Stimulated activated CD8-positive, alpha-beta memory T cell treated with anti-CD3 and anti-CD28 coated beads, Interleukin-2, amount 100 ng/mL, for 48 hours (primary cell): ENCODE data around the gene RGSL1.

Experiments used
- DNase-seq, 2 donors: peaks; one replicate each; pipeline ENCODE4 v3.0.0-alpha.2; 2020; ENCODE audit warnings: low read depth in 2 of 2

The RGSL1 gene

GRCh38 chr1:182450087-182450486, at the start of gene RGSL1:
TSS of gene RGSL1 (plus strand) at chr1:182450146. CDS start at chr1:182450166, 20 bp downstream.
- DNase-seq: no peak

- DNase-seq: no peak
These were observed 49.4 kb upstream of the RGSL1 start, which contains the start of gene TEDDM1 for GRCh38 chr1:182400567-182400966. TSS of gene TEDDM1 (minus strand) at chr1:182400667. CDS start at chr1:182400485, 182 bp downstream.

GRCh38 chr1:182404781-182405180, 45.2 kb upstream of the RGSL1 start:
- DNase-seq: no peak

GRCh38 chr1:182405578-182405977, 44.4 kb upstream of the RGSL1 start:
- no peak for DNase-seq

- DNase-seq: no peak
These were observed 43.9 kb upstream of the RGSL1 start for GRCh38 chr1:182406012-182406411.

- no peak for DNase-seq
These were observed 42.2 kb upstream of the RGSL1 start for GRCh38 chr1:182407724-182408123.

GRCh38 chr1:182408435-182409075, 41.4 kb upstream of the RGSL1 start:
- no peak for DNase-seq

GRCh38 chr1:182410138-182410537, 39.8 kb upstream of the RGSL1 start:
- DNase-seq: no peak

- no peak for DNase-seq
These were observed 39.2 kb upstream of the RGSL1 start for GRCh38 chr1:182410620-182411273.

- DNase-seq: no peak
These were observed 36.5 kb upstream of the RGSL1 start for GRCh38 chr1:182413486-182413885.

- DNase-seq: no peak
These were observed 36.0 kb upstream of the RGSL1 start for GRCh38 chr1:182413969-182414368.

- no peak for DNase-seq
These were observed 34.2 kb upstream of the RGSL1 start for GRCh38 chr1:182415789-182416188.

GRCh38 chr1:182426442-182427430, 23.2 kb upstream of the RGSL1 start:
- no peak for DNase-seq

- DNase-seq: no peak
These were observed 21.9 kb upstream of the RGSL1 start for GRCh38 chr1:182428043-182428442.

- DNase-seq: peak in 1 of 2 donors; percentile 21
These were observed 19.5 kb upstream of the RGSL1 start for GRCh38 chr1:182430263-182431068.

- DNase-seq: no peak
These were observed 18.7 kb upstream of the RGSL1 start for GRCh38 chr1:182431278-182431677.

GRCh38 chr1:182433580-182433979, 16.4 kb upstream of the RGSL1 start:
- DNase-seq: no peak

GRCh38 chr1:182438326-182438725, 11.6 kb upstream of the RGSL1 start:
- no peak for DNase-seq

- no peak for DNase-seq
These were observed 8.2 kb upstream of the RGSL1 start for GRCh38 chr1:182441719-182442118.

GRCh38 chr1:182442333-182442732, 7.6 kb upstream of the RGSL1 start:
- no peak for DNase-seq

GRCh38 chr1:182444497-182444896, 5.4 kb upstream of the RGSL1 start:
- DNase-seq: no peak
